ENCODE measurements around the gene EPHA10.

- no peak for TF ChIP-seq CTCF (IDR thresholded peaks at IDR 0.05; ENCODE audit: insufficient read depth, low read length, poor library complexity, severe bottlenecking)
- TF ChIP-seq EZH2phosphoT487 (conservative IDR thresholded peaks at IDR 0.05; ENCODE audit: low read length) = no peak
These were observed 72.1 kb downstream of the EPHA10 start for GRCh38 chr1:37692834-37693175.

Data from SU-DHL-6 (cell line).